Measurements from ENCODE around the gene IFITM2. TPM values are rescaled to one million over a fixed set of nuclear protein-coding genes. Genes with fewer than 3 reads are reported as not detected.

Gene IFITM2
- total and polyA plus RNA-seq, 2 of the 13 experiments (the other 11 are each of a cell fraction or from before 2014, with no cell fraction given) = 13.8 to 267 TPM

- TF ChIP-seq TFE3 (CRISPR knock-in tag; IDR thresholded peaks at IDR 0.05) (no peak), TEAD3 (CRISPR knock-in tag; optimal IDR thresholded peaks at IDR 0.05; ENCODE audit: borderline replicate concordance) (no peak), FOXK1 (CRISPR knock-in tag; IDR thresholded peaks at IDR 0.05; ENCODE audit: borderline replicate concordance, low read depth) (no peak), SP5 (CRISPR knock-in tag; IDR thresholded peaks at IDR 0.05; ENCODE audit: borderline replicate concordance, low read depth) (no peak), AHR (CRISPR knock-in tag; IDR thresholded peaks at IDR 0.05) (no peak), POLR2G (IDR thresholded peaks at IDR 0.05; ENCODE audit: low read depth, low read length) (peak; percentile 52), CBX5 (CRISPR knock-in tag; IDR thresholded peaks at IDR 0.05; ENCODE audit: borderline replicate concordance) (no peak), ZMAT3 (CRISPR knock-in tag; conservative IDR thresholded peaks at IDR 0.05) (no peak), THAP11 (CRISPR knock-in tag; IDR thresholded peaks at IDR 0.05) (0 out of 2 replicates have a peak, but pooled peaks have one; percentile 16), ZNF382 (CRISPR knock-in tag; IDR thresholded peaks at IDR 0.05; ENCODE audit: borderline replicate concordance) (no peak), GATAD2A (CRISPR knock-in tag; IDR thresholded peaks at IDR 0.05) (peak; percentile 41; the same call in 1 of the 2 replicates), ASH2L (IDR thresholded peaks at IDR 0.05; ENCODE audit: insufficient read length, low read depth, low read length) (peak; percentile 29), FOSL1 (CRISPR knock-in tag; IDR thresholded peaks at IDR 0.05; ENCODE audit: borderline replicate concordance) (no peak), KMT2B (CRISPR knock-in tag; IDR thresholded peaks at IDR 0.05) (no peak), ZNF205 (CRISPR knock-in tag; IDR thresholded peaks at IDR 0.05) (no peak), ESRRA (CRISPR knock-in tag; IDR thresholded peaks at IDR 0.05; ENCODE audit: low read depth) (peak; percentile 57; the same call in 1 of the 2 replicates), SOX5 (CRISPR knock-in tag; IDR thresholded peaks at IDR 0.05; ENCODE audit: borderline replicate concordance) (0 out of 2 replicates have a peak, but pooled peaks have one; percentile 9), ZNF33B (CRISPR knock-in tag; IDR thresholded peaks at IDR 0.05) (no peak), KAT8 (CRISPR knock-in tag; IDR thresholded peaks at IDR 0.05) (0 out of 2 replicates have a peak, but pooled peaks have one; percentile 35), RBAK (CRISPR knock-in tag; IDR thresholded peaks at IDR 0.05) (no peak), ZNF782 (CRISPR knock-in tag; IDR thresholded peaks at IDR 0.05; ENCODE audit: borderline replicate concordance) (no peak), ZNF274 (CRISPR knock-in tag; IDR thresholded peaks at IDR 0.05) (no peak)
- TF ChIP-seq, protein P1, sequence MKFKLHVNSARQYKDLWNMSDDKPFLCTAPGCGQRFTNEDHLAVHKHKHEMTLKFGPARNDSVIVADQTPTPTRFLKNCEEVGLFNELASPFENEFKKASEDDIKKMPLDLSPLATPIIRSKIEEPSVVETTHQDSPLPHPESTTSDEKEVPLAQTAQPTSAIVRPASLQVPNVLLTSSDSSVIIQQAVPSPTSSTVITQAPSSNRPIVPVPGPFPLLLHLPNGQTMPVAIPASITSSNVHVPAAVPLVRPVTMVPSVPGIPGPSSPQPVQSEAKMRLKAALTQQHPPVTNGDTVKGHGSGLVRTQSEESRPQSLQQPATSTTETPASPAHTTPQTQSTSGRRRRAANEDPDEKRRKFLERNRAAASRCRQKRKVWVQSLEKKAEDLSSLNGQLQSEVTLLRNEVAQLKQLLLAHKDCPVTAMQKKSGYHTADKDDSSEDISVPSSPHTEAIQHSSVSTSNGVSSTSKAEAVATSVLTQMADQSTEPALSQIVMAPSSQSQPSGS (CRISPR knock-in tag; IDR thresholded peaks at IDR 0.05) = peak; percentile 72
- TF ChIP-seq, protein P2, sequence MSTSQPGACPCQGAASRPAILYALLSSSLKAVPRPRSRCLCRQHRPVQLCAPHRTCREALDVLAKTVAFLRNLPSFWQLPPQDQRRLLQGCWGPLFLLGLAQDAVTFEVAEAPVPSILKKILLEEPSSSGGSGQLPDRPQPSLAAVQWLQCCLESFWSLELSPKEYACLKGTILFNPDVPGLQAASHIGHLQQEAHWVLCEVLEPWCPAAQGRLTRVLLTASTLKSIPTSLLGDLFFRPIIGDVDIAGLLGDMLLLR (CRISPR knock-in tag; IDR thresholded peaks at IDR 0.05) = no peak
- TF ChIP-seq, protein P3, sequence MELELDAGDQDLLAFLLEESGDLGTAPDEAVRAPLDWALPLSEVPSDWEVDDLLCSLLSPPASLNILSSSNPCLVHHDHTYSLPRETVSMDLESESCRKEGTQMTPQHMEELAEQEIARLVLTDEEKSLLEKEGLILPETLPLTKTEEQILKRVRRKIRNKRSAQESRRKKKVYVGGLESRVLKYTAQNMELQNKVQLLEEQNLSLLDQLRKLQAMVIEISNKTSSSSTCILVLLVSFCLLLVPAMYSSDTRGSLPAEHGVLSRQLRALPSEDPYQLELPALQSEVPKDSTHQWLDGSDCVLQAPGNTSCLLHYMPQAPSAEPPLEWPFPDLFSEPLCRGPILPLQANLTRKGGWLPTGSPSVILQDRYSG (CRISPR knock-in tag; IDR thresholded peaks at IDR 0.05) = no peak
Measured at GRCh38 chr11:326842-327580, 19.4 kb downstream of the IFITM2 start (continued).

Data from HepG2 (cell line).